ENCODE results near the gene CADPS2.

- TF ChIP-seq ZNF565 (CRISPR knock-in tag; conservative IDR thresholded peaks at IDR 0.05; ENCODE audit: low read depth) (no peak), ZNF70 (CRISPR knock-in tag; IDR thresholded peaks at IDR 0.05) (no peak), ZFP3 (CRISPR knock-in tag; IDR thresholded peaks at IDR 0.05) (no peak), RARB (CRISPR knock-in tag; IDR thresholded peaks at IDR 0.05) (no peak), ARNTL (CRISPR knock-in tag; IDR thresholded peaks at IDR 0.05; ENCODE audit: borderline replicate concordance, low read depth) (no peak), ZNF8 (CRISPR knock-in tag; IDR thresholded peaks at IDR 0.05) (no peak), OSR1 (CRISPR knock-in tag; IDR thresholded peaks at IDR 0.05) (no peak)
Observed at GRCh38 chr7:122362473-122362872, 523.8 kb downstream of the CADPS2 start.

Measured in SK-N-SH treated with all-trans-retinoic acid at 6 μM for 48 hours (cell line).